WERI-Rb-1 (cell line): Measurements from ENCODE around the gene CWF19L1.
"Not testable (repeated sequence)": the region's sequence is repeated elsewhere in the genome, so short reads cannot be mapped to it uniquely, and the experiment has no call there.

Source experiments
- DNase-seq: peaks from one replicate; pipeline ENCODE4 v3.0.0-alpha.2; 2020
- H3K27ac ChIP-seq: fragments of 250-450 bp; sonication (Bioruptor Pico); 2 replicates; pipeline ENCODE4 v1.5.1; 2020; ENCODE audit warnings: mild to moderate bottlenecking, moderate library complexity
- H3K27me3 ChIP-seq: fragments of 250-450 bp; sonication (Bioruptor Pico); 2 replicates; pipeline ENCODE4 v1.5.1; 2021; ENCODE audit warnings: mild to moderate bottlenecking, low read depth, moderate library complexity; ENCODE audit not compliant: insufficient read depth, severe bottlenecking
- H3K36me3 ChIP-seq: fragments of 250-450 bp; sonication (Bioruptor Pico); 2 replicates; pipeline ENCODE4 v1.5.1; 2020; ENCODE audit warnings: mild to moderate bottlenecking, moderate library complexity
- H3K4me3 ChIP-seq: 2 replicates; pipeline ENCODE4 v1.5.1; 2011; ENCODE audit warnings: low read depth, mild to moderate bottlenecking, control low read depth, low read length
- H3K9me3 ChIP-seq: fragments of 250-450 bp; sonication (Bioruptor Pico); 2 replicates; pipeline ENCODE4 v1.5.1; 2021; ENCODE audit warnings: mild to moderate bottlenecking, moderate library complexity; ENCODE audit not compliant: severe bottlenecking
- CTCF ChIP-seq: IDR thresholded peaks from 2 replicates; pipeline ENCODE4 v1.5.1; 2011; ENCODE audit warnings: low read depth, mild to moderate bottlenecking, control low read depth, inconsistent platforms, low read length

The CWF19L1 gene

GRCh38 chr10:100304414-100304813 is 37.0 kb upstream of the CWF19L1 start:
- Histone ChIP-seq H3K27me3 (no peaks in the 10 kb centered on the region), H3K36me3 (no peaks in the 10 kb centered on the region), H3K9me3 (no peaks in the 10 kb centered on the region), H3K4me3 (no peak overlapping the region), H3K27ac (no peak overlapping the region)
- DNase-seq, result no peak
- TF ChIP-seq CTCF, result no peak

- Histone ChIP-seq H3K27ac (no peak overlapping the region), H3K36me3 (no peaks in the 10 kb centered on the region), H3K4me3 (no peak overlapping the region), H3K27me3 (no peaks in the 10 kb centered on the region), H3K9me3 (no peaks in the 10 kb centered on the region)
- no peak for DNase-seq
- peak; percentile 72 for TF ChIP-seq CTCF
These were observed 36.4 kb upstream of the CWF19L1 start for GRCh38 chr10:100303724-100304319.

GRCh38 chr10:100301123-100301522 is 33.7 kb upstream of the CWF19L1 start:
- DNase-seq, H3K36me3 ChIP-seq, H3K27ac ChIP-seq: not testable (repeated sequence)

GRCh38 chr10:100297242-100297641 is 29.8 kb upstream of the CWF19L1 start:
- no peak for DNase-seq
- no peak for TF ChIP-seq CTCF
- Histone ChIP-seq H3K27ac (no peak overlapping the region), H3K27me3 (no peaks in the 10 kb centered on the region), H3K36me3 (no peaks in the 10 kb centered on the region), H3K9me3 (no peaks in the 10 kb centered on the region), H3K4me3 (no peak overlapping the region)

More at GRCh38 chr10:100301123-100301522, 33.7 kb upstream of the CWF19L1 start:
- not testable (repeated sequence) for H3K4me3 ChIP-seq, H3K27me3 ChIP-seq, H3K9me3 ChIP-seq

GRCh38 chr10:100293066-100293465 is 25.6 kb upstream of the CWF19L1 start:
- no peak for DNase-seq
- no peak overlapping the region for H3K27ac ChIP-seq
- no peak for TF ChIP-seq CTCF
- no peaks in the 10 kb centered on the region for H3K9me3 ChIP-seq
- no peaks in the 10 kb centered on the region for H3K36me3 ChIP-seq
- no peaks in the 10 kb centered on the region for H3K27me3 ChIP-seq
- no peak overlapping the region for H3K4me3 ChIP-seq

GRCh38 chr10:100292300-100292699 is 24.9 kb upstream of the CWF19L1 start:
- not testable (repeated sequence) for H3K36me3 ChIP-seq, H3K27ac ChIP-seq, H3K27me3 ChIP-seq, H3K4me3 ChIP-seq, H3K9me3 ChIP-seq, DNase-seq

- DNase-seq, result no peak
- Histone ChIP-seq H3K4me3 (no peak overlapping the region), H3K9me3 (no peaks in the 10 kb centered on the region), H3K27me3 (no peaks in the 10 kb centered on the region), H3K36me3 (no peaks in the 10 kb centered on the region; the same call in 1 of the 2 replicates), H3K27ac (no peak overlapping the region)
- no peak for TF ChIP-seq CTCF
These were observed 23.9 kb upstream of the CWF19L1 start for GRCh38 chr10:100291356-100291755.
